Smooth muscle cell of bladder (primary cell): ENCODE data around the gene POLR2C. TPM values are rescaled to one million over a fixed set of nuclear protein-coding genes. Genes with fewer than 3 reads are reported as not detected.

Source experiments
- total RNA-seq: library from RNA; depleted of rRNA; stranded (reverse); fragments of >200 nt; gene quantifications from 2 replicates; pipeline ENCODE4 v1.2.3, GENCODE V29; 2014

The POLR2C gene
- 110 and 116 TPM in 2 replicates for total RNA-seq

GRCh38 chr16:57462209-57462977 is at the start of gene POLR2C:
TSS of gene POLR2C (plus strand) at chr16:57462679. CDS start at chr16:57462725, 46 bp downstream.

DNA sequence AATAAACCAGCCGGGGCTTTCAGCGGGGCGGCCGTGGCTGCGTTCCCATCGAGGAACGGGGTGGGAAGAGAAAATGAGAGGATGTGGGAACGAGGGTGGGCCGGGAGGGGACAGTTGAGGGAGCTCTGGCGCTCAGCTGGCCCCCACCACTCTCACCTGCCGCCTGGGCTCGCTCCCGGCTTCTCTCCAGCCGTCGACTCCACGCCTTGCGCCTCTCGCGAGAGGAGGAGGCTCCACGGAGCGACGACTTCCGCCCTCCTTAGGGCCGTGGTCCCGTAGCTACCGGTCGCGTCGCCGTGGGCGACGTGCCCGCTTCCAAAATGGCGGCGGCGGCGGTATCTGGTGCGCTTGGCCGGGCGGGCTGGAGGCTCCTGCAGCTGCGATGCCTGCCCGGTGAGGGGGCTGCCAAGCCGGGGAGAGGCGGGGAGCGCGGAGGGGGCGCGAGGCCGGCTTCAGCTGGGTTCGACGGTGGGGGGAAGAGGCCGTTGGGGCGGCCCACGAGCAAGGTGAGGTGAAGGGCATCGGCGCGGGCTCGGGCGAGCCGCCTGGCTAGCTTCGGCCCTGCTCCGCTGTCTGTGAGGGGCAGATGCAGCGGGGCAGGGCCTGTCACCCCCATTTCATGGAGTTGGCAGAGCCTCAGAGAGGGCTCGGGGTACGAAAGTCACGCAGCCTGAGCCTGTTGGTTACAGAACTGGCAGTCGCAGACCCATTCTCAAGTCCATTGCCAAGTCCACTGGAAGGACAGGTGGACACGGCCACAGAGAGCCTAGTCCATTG is 15.1 kb upstream of the POLR2C start, which contains the start of the genes CIAPIN1 and COQ9:
Gene CIAPIN1, minus strand, starts transcription at position 200 of the 777 bp plus-strand sequence. CDS start 6,457 bp downstream, outside the sequence.
Gene COQ9, plus strand, starts transcription at position 294 of the 777 bp plus-strand sequence. Its CDS starts 27 bp downstream, at position 321.

GRCh38 chr16:57485916-57486857 is 23.7 kb downstream of the POLR2C start, which contains the start of gene DOK4:
TSS of gene DOK4 (minus strand) at chr16:57486493. CDS start at chr16:57479507, 6,986 bp downstream.

Other genes starting within 250 kb of the POLR2C start
- 56.3 and 58.3 TPM in 2 replicates for gene ARL2BP, start 217.4 kb upstream of the POLR2C start, total RNA-seq
- gene PLLP, start 178.0 kb upstream of the POLR2C start, total RNA-seq, result not detected in 2 replicates
- not detected in 2 replicates for gene CCL22, start 103.9 kb upstream of the POLR2C start, total RNA-seq
- 0.09 TPM in 1 of 2 replicates, not detected in the other for gene CX3CL1, start 90.2 kb upstream of the POLR2C start, total RNA-seq
- not detected in 2 replicates for gene CCL17, start 57.9 kb upstream of the POLR2C start, total RNA-seq
- gene CIAPIN1, start 15.3 kb upstream of the POLR2C start, total RNA-seq, result 33.8 and 45.7 TPM in 2 replicates
- 40.5 and 43.6 TPM in 2 replicates for gene COQ9, start 15.2 kb upstream of the POLR2C start, total RNA-seq
- gene DOK4, start 23.8 kb downstream of the POLR2C start, total RNA-seq, result 28.2 and 36.4 TPM in 2 replicates
- gene CCDC102A, start 73.9 kb downstream of the POLR2C start, total RNA-seq, result 16.8 and 19.3 TPM in 2 replicates
- not detected in 2 replicates for gene ADGRG5, start 80.0 kb downstream of the POLR2C start, total RNA-seq
- 0.43 and 1.8 TPM in 2 replicates for gene ADGRG1, start 166.0 kb downstream of the POLR2C start, total RNA-seq
- not detected in 2 replicates for gene ADGRG3, start 205.6 kb downstream of the POLR2C start, total RNA-seq
- 0.37 TPM in 1 of 2 replicates, not detected in the other for gene DRC7, start 232.1 kb downstream of the POLR2C start, total RNA-seq